HFFc6 (cell line): ENCODE results near the gene RASAL1. TPM values are rescaled to one million over a fixed set of nuclear protein-coding genes. Genes with fewer than 3 reads are reported as not detected.

Experiments used
- DNase-seq: peaks from one replicate; pipeline ENCODE4 v3.0.0-alpha.2; 2018
- H3K27ac Mint-ChIP-seq: 2 replicates; pipeline ENCODE4 v1.8.0; 2020; ENCODE audit warnings: mild to moderate bottlenecking, mixed read lengths
- H3K27me3 Mint-ChIP-seq: 2 replicates; pipeline ENCODE4 v1.8.0; 2021; ENCODE audit warnings: mild to moderate bottlenecking, moderate library complexity, mixed read lengths; ENCODE audit not compliant: insufficient read depth
- H3K36me3 Mint-ChIP-seq: 2 replicates; pipeline ENCODE4 v1.8.0; 2021; ENCODE audit warnings: low read depth, mixed read lengths
- H3K4me1 Mint-ChIP-seq: 2 replicates; pipeline ENCODE4 v1.8.0; 2020; ENCODE audit warnings: low read depth, mixed read lengths
- H3K4me3 Mint-ChIP-seq: 2 replicates; pipeline ENCODE4 v1.8.0; 2020; ENCODE audit warnings: mild to moderate bottlenecking, moderate library complexity, mixed read lengths
- H3K9me3 Mint-ChIP-seq: 2 replicates; pipeline ENCODE4 v1.8.0; 2020; ENCODE audit warnings: mild to moderate bottlenecking, mixed read lengths
- total RNA-seq, 6 experiments: library from RNA; stranded (reverse); fragmentation: NEBNext Ultra II Directional; extraction: Animal tissue kit (Norgen Biotek cat#: 25700); gene quantifications; 2 replicates in 1 of 6; 3 replicates in 5 of 6; pipeline ENCODE4 v1.2.3, GENCODE V29; 2021
- TF ChIP-seq, protein P1 (sequence below): fragments of 200-600 bp; sonication (generic); IDR thresholded peaks from 2 replicates; pipeline ENCODE4 v1.5.0; 2021; ENCODE audit warnings: antibody characterized with exemption, mild to moderate bottlenecking

The RASAL1 gene
- total RNA-seq, 6 experiments from 2014 or later = not detected

DNA sequence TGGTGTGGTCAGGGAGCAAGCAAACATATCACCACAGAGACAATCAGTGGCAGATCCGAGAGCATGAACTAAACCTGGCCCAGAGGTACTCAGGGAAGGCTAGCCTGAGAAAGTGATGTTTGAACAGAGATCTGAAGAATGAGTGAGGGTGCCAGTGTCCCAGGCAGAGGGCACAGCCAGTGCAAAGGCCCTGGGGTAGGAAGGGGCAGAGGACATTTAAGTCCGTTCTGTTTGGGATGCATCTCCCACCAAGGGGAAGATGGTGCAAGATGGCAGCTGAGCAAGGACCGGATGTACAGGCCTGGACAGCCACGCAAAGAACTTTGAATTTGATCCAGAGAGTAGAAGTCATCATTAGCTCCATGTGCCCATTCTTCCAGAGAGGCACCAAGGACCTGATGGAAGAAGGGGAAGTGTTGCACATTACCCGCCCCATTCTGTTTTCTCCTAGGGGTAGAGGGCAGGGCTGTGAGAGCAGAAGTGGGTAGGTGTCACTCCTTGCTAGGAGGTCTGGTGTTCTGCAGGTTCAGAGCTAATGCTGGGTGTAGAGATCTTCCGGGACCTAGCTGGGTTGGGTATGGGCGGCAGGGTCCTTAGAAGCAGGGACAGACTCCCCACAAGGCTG lies 75.1 kb downstream of the RASAL1 start:
- Mint-ChIP-seq H3K27me3 (peaks cover 22% of the 10 kb centered on the region), H3K36me3 (no peaks in the 10 kb centered on the region), H3K4me1 (no peaks in the 10 kb centered on the region), H3K4me3 (no peak overlapping the region), H3K27ac (no peak overlapping the region), H3K9me3 (no peaks in the 10 kb centered on the region)
- TF ChIP-seq, protein P1, sequence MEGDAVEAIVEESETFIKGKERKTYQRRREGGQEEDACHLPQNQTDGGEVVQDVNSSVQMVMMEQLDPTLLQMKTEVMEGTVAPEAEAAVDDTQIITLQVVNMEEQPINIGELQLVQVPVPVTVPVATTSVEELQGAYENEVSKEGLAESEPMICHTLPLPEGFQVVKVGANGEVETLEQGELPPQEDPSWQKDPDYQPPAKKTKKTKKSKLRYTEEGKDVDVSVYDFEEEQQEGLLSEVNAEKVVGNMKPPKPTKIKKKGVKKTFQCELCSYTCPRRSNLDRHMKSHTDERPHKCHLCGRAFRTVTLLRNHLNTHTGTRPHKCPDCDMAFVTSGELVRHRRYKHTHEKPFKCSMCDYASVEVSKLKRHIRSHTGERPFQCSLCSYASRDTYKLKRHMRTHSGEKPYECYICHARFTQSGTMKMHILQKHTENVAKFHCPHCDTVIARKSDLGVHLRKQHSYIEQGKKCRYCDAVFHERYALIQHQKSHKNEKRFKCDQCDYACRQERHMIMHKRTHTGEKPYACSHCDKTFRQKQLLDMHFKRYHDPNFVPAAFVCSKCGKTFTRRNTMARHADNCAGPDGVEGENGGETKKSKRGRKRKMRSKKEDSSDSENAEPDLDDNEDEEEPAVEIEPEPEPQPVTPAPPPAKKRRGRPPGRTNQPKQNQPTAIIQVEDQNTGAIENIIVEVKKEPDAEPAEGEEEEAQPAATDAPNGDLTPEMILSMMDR = no peak
- no peak for DNase-seq

DNA sequence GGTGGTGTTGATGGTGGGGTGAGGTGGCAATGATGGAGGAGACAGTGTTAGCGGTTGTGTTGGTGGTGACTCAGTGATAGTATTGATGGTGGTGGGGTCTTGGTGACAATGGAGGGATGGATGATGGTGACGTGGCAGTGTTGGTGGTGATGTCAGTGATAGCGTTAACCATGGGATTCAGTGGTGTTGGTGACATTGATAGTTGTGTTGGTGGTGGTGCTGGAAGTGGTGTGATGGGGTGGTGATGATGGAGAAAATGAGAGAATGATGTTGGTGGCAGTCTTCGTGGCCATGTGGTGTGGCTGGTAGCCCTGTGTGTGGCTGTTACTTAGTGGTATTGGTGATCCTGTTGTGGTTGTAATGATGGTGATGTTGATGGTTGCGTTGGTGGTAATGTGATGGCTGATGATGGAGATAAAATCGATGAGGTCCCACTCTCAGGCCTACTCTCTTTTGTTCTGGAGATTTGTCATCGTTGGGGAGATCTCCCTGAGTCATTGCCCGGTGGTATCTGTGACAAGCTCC lies 76.4 kb downstream of the RASAL1 start:
- no peak for DNase-seq
- Mint-ChIP-seq H3K36me3 (no peaks in the 10 kb centered on the region), H3K9me3 (no peaks in the 10 kb centered on the region), H3K4me1 (no peaks in the 10 kb centered on the region), H3K27ac (no peak overlapping the region), H3K27me3 (peaks cover 20% of the 10 kb centered on the region), H3K4me3 (no peak overlapping the region)
- TF ChIP-seq, protein P1 = no peak

DNA sequence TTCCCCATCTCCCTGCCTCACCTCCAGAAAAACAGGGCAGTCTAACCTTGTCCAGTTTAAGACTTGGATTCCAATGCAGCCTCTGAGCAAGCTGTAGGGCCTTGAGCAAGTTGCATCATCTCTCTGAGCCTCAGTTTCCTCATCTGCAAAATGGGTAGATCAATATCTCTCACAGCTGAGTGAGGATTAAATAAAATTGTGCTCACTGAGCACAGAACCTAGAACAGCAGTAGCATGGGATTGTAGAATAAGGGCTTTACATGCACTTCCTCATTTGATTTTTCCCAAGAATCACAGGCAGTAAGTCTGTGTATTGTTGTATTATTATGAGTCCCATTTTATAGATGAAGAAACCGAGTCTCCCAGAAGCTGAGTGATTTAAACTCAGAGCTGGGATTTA lies 77.0 kb downstream of the RASAL1 start:
- no peak overlapping the region for H3K27ac Mint-ChIP-seq
- H3K4me3 Mint-ChIP-seq = no peak overlapping the region
- TF ChIP-seq, protein P1 = no peak

DNA sequence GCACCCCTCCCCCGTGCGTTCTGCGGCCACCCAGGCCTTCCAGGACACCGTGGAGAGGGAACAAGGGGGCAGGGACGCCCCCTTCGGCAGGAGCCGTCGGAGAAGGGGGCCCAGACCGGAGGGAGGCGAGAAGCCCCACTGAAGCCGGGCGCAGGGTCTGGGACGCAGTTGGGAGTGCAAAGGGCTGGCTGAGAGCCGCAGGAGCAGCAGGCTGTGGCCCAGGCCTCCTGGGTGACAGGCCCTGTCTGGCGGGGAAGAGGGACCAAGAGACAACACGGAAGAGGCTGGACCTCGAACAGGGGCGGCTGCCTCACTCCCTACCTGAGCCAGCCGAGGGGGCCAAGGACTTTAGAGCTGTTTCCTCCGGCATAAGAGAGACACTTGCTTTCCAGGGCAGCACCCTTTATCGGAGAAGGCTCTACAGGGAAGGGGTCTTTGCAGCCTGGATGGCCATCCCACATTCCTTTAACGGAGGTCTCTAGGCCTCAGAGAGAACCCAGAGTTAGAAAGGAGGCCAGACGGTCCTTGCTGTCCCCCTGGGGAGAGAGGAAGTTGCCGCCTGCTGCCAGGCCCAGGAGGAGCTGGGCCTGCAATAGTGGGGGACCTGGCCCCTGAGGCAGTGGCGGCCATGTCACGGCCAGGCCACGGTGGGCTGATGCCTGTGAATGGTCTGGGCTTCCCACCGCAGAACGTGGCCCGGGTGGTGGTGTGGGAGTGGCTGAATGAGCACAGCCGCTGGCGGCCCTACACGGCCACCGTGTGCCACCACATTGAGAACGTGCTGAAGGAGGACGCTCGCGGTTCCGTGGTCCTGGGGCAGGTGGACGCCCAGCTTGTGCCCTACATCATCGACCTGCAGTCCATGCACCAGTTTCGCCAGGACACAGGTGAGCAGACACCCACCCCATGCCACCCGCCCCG lies 77.7 kb downstream of the RASAL1 start:
- Mint-ChIP-seq H3K27me3 (peaks cover 25% of the 10 kb centered on the region), H3K4me3 (no peak overlapping the region), H3K36me3 (no peaks in the 10 kb centered on the region), H3K9me3 (no peaks in the 10 kb centered on the region), H3K27ac (no peak overlapping the region), H3K4me1 (no peaks in the 10 kb centered on the region)
- TF ChIP-seq, protein P1 = no peak
- DNase-seq = no peak

More for the DNA sequence above, 77.0 kb downstream of the RASAL1 start:
- no peak for DNase-seq
- Mint-ChIP-seq H3K9me3 (no peaks in the 10 kb centered on the region), H3K4me1 (no peaks in the 10 kb centered on the region), H3K36me3 (no peaks in the 10 kb centered on the region), H3K27me3 (peaks cover 20% of the 10 kb centered on the region)

DNA sequence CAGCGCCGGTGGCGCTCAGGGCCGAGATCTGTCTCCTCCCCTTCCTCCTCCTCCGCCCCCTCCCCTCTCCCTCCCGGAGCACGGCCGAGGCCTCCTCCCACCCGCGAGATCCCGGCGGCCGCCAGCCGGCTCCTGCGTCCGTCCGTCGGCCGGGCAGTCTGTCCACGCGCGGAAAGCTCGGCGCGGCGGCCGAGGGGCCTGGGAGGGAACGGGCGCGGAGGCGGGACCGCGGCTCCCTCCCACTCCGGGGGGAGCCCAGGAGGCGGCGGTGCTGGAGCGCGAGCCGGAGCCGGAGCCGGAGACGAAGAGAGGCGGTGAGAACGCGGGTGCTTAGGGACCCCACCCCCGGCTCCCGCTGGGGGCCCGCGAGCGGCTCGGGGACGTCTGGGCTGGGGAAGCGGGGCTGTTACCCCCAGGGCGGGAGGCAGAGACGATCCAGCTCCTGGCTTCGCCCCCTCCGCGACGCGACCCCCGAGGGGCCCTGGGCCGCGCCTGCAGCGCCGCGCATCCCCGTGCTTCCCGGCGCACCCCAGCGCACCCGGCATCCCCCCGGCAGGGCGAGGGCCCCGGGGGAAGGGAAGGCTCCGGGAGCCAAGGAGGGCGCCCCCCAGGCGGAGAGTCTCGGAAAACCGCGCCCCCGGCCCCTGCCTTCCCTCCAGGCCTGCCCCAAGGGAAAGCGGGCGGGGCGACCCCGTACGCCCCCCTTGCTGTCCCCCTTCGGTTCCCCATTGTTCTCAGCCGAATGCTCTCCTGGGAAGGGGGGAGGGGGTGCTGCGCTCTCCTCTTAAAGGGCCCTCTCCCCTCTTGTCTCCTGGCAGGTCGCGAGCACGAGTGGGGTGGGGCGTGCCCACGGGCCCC lies 78.7 kb downstream of the RASAL1 start, which contains the start of gene DTX1:
DTX1 (plus strand) TSS at position 100 of the 858 bp plus-strand sequence. CDS start 1,463 bp downstream, outside the sequence.
- peaks cover 30% of the 10 kb centered on the region for H3K27me3 Mint-ChIP-seq
- H3K4me3 Mint-ChIP-seq = no peak within 1 kb of the TSS
- no peaks in the 10 kb centered on the region for H3K36me3 Mint-ChIP-seq
- no peak within 1 kb of the TSS for H3K27ac Mint-ChIP-seq
- H3K4me1 Mint-ChIP-seq = no peaks in the 10 kb centered on the region
- DNase-seq = no peak
- TF ChIP-seq, protein P1 = no peak
- no peaks in the 10 kb centered on the region for H3K9me3 Mint-ChIP-seq
